SH-SY5Y (cell line): ENCODE results near the gene NPM3.

Experiments used
- GATA2 ChIP-seq: IDR thresholded peaks from 2 replicates; pipeline ENCODE4 v1.6.1; 2011; ENCODE audit warnings: mild to moderate bottlenecking, low read depth, low read length
- GATA3 ChIP-seq: IDR thresholded peaks from 2 replicates; pipeline ENCODE4 v1.6.1; 2011; ENCODE audit warnings: low read depth, mild to moderate bottlenecking, low read length, moderate library complexity

NPM3 gene

DNA sequence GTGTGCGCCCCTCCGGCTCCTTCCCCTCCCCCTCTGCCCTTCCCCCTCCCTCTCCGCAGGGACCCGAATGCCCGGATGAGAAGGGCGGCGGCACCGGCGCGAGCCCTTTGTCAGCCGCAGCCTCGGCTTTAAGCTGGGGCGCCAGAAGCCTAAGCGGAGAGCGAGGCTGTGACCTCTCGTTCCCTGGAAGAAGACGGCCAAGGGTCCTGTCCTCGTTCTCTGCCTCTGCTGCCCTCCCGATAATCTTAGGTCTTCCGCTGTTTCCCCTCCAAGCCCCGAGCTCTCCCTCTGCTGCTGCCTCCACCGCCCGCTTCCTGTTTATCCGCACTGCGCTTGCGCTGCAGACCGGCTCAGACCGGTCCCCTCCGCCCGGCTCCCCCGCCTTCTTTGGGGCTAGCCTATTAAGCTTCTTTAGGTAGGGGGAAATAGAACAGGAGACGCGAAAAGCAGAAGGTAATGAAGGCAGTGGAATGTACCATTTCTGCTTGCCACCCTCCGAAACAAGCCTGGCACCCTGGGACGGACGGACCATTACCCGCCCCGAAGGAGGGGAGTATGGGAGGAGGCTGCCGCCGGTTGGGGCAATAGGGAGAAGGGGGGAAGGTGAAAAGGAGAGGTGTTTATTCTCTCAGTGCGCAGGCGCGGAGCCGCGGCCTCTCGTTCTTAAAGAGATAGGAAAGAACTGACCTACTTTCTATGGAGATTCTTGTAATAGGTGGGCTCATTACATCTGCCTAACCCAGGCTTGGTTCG is 35.0 kb upstream of the NPM3 start, which contains the start of gene OGA:
TSS of gene OGA (minus strand) at position 326 of the 753 bp plus-strand sequence. CDS start 422 bp downstream, outside the sequence.
- TF ChIP-seq GATA2 (no peak), GATA3 (no peak)

- TF ChIP-seq GATA2 (no peak), GATA3 (no peak)
Measured at GRCh38 chr10:101817337-101818118, 34.3 kb upstream of the NPM3 start.

GRCh38 chr10:101816913-101817336 is 33.7 kb upstream of the NPM3 start:
- no peak for TF ChIP-seq GATA2
- no peak for TF ChIP-seq GATA3

- TF ChIP-seq GATA2, result no peak
- TF ChIP-seq GATA3, result no peak
Measured at GRCh38 chr10:101816376-101816775, 33.1 kb upstream of the NPM3 start.

- TF ChIP-seq GATA3 (no peak), GATA2 (no peak)
Measured at GRCh38 chr10:101814466-101815071, 31.3 kb upstream of the NPM3 start.

DNA sequence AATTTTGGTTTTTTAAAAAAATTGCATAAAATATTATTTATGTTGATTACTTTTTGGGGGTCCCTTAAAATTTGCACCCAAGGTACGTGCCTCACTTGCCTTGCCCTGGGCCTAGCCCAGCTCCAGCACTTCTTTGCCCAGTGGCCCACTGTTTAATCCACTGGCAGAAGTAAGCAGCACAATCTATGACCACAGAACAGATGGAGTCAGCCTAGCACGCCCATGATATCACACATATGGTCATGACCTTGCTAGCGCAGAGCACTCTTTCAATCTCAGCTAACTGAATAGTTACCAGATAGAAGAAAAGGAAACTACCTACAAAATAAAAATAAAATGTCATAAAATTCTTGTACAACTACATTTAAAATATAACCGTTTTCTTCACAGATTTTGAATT is 29.4 kb upstream of the NPM3 start:
- TF ChIP-seq GATA2 (no peak), GATA3 (no peak)

DNA sequence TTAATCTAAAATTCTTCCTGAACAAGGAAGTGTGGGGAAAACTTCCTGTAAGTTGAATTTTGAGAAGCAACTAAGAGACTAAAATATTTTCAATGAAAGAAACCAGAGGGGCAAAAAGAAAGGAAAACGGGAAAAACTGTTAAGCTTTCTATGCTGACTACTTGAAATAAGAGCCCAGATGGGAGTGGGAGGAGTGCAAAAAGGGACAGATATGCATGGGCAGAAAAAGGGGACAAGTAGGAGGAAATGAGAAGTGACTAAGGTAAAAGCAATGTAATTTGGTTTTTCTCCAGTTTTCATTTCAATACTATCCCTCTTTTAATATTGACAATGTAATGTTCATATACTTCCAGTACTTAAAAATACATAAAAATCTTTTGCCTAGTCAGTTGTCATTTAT is 23.9 kb upstream of the NPM3 start:
- TF ChIP-seq GATA3 (no peak), GATA2 (no peak)

DNA sequence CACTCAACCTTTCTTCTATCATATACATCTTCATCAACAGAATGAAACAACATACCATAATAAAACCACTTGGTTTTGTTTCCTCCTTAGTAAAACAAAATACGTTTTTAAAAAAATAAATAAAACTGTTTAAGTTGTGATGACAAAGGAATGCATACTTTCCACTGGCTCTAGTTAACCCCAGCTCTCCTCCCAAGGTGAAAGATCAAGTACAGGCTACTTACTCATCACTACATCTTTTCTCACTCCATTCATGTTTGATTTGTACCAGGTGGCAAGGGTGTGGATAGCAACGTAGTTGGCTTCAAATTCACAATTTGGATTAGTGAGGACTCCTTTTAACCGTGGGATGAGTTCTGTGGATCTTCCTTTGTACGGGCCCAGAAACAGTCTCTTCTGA is 20.3 kb upstream of the NPM3 start:
- TF ChIP-seq GATA2, result no peak
- no peak for TF ChIP-seq GATA3

DNA sequence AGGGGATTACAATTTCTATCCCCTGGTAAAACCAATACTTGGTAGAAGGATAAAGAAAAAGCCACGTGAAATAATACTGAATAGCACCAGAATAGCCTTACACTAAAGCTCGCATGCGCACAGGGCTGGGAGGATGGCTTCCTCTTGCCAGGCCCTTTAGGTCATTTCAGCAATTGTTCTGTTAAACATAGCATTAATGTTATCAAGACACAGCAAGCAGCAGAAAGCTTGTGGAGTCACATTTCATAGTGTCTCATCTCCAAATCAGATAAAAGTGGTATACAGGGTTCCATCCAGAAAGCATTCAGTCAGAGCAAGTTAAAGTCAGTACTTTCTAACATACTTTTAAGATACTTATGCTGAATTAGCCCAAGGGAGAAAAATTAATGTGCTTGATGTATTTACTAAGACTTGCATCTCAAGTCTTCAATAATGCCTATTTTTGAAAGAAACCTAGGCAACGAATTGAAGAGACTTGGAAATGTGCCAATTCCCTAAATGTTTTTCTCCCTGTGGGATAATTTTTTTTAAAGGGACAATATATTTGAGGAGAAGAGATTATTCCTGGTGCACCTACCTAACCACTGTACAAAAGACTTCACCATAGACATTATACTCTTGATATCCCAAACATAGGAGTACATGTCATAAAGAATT is 14.3 kb upstream of the NPM3 start:
- TF ChIP-seq GATA2 (no peak), GATA3 (no peak)

DNA sequence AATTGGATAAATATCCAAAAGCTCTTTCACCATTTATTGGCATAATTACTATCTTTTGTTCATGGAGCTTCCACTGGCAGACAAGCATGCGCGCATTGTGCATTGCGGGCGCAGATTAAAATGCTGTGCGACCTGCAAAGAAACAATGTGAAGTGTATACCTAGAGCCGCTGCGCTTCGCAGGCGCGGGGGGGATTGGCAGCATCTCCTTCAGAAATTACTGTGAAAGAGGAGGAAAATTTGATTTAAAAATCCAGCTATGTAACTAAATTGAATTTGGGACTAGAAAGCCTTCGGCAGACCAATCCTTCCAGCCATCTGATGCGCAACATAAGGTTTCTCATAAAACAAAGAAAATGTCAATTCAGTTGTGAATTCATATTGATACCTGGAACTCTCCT is 10.3 kb upstream of the NPM3 start:
- TF ChIP-seq GATA3 (no peak), GATA2 (no peak)

DNA sequence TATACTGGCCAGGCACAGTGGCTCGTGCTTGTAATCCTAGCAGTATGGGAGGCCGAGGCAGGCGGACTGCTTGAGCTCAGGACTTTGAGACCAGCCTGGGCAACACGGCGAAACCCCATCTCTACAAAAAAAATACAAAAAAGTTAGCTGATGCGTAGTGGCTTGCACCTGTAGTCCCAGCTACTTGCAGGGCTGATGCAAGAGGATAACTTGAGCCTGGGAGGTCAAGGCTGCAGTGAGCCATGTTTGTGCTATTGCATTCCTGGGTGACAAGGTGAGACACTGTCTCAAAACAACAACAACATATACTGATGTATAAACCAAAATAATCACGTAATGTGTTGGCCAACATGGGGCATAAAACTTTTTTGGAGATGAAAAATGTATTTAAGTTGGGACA is 6.4 kb upstream of the NPM3 start:
- TF ChIP-seq GATA3, result no peak

- no peak for TF ChIP-seq GATA3
- TF ChIP-seq GATA2, result no peak
Measured at GRCh38 chr10:101785801-101786200, 2.6 kb upstream of the NPM3 start.

GRCh38 chr10:101784558-101784957 is 1.3 kb upstream of the NPM3 start:
- TF ChIP-seq GATA3 (no peak), GATA2 (no peak)

- TF ChIP-seq GATA2, result no peak
Measured at GRCh38 chr10:101783736-101784118, 481 bp upstream of the NPM3 start.
